Non-pigmented ciliary epithelial cell (primary cell): ENCODE results near the gene S100A12.

Experiments
- DNase-seq: peaks from one replicate; pipeline ENCODE4 v3.0.0-alpha.2; 2010; ENCODE audit warnings: low read depth

The S100A12 gene

DNA sequence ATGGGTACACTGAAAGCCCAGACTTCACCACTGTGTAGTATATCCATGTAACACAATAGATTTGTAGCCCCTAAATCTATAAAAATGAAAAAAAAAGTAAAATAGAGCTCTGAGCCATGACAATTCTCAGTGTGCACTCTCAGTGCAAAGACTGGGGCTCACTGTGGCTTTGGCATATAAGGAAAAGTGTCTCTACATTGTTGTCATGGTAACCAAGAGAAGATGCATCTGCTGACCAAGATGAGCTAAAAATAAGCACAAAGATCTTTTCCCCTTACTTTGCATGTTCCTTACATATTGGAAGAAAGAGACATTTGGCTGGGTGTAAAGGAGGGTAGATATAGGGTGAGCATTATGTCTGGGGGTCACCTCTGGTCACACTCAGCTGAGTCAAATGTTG lies 38.8 kb downstream of the S100A12 start:
- no peak for DNase-seq

DNA sequence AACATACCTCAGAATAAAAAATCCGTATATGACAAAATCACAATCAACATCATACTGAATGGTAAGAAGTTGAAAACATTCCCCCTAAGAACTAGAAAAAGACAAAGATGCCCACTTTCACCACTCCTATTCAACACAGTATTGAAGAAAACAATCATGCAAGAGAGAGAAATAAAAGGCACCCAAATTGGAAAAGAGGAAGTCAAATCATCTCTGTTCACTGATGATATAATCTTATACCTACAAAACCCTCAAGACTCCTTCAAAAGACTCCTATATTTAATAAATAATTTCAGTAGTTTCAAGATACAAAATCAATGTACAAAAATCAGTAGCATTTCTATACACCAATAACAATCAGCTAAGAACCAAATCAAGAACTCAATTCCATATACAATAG lies 41.5 kb downstream of the S100A12 start:
- no peak for DNase-seq

DNA sequence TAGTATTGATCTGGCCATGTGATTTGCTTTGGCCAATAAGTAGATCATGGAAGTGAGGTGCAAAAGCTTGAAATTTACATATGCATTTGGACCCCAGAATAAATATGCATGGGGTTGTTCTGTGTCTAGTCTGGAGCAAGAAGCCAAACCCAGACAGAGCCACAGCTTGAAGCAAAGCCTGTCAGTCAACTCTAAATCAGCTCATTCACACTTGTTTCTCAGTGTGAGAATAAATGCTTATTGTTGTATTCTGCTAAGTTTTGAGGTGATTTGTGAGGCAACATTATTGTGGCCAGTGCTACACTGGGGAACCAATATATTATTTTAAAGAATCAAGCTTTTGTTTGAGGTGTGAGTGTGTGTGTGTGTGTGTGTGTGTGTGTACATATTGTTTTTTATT lies 50.5 kb downstream of the S100A12 start:
- DNase-seq, result no peak
